CD4-positive, alpha-beta memory T cell (primary cell): ENCODE measurements around the gene CBLC. TPM values are rescaled to one million over a fixed set of nuclear protein-coding genes. Genes with fewer than 3 reads are reported as not detected.

ENCODE experiments used
- CTCF ChIA-PET: fragments of 350-600 bp; sonication (Branson Sonifier 250); formaldehyde crosslinking; loops from one replicate; lab custom pipeline; 2021; ENCODE audit warnings: inconsistent platforms; ENCODE audit not compliant: partially characterized antibody; lab: Charles Lee
- POLR2A ChIA-PET: fragments of 350-600 bp; sonication (Branson Sonifier 250); formaldehyde crosslinking; loops from one replicate; lab custom pipeline; 2021; ENCODE audit not compliant: partially characterized antibody; lab: Charles Lee
- DNase-seq, 5 donors: peaks; one replicate each; pipeline versions ENCODE4 v3.0.0 to v3.0.0-alpha.2; 2020 to 2022; ENCODE audit warnings: mixed read lengths in 1 of 5
- H3K27ac ChIP-seq: one replicate; pipeline ENCODE4 v1.7.0; 2013; ENCODE audit warnings: low read depth, low read length
- H3K27me3 ChIP-seq: 2 replicates; pipeline ENCODE4 v1.7.0; 2013; ENCODE audit warnings: mild to moderate bottlenecking, low read length, moderate library complexity; ENCODE audit not compliant: insufficient read depth
- H3K36me3 ChIP-seq: 2 replicates; pipeline ENCODE4 v1.7.0; 2013; ENCODE audit warnings: mild to moderate bottlenecking, low read length, moderate library complexity; ENCODE audit not compliant: insufficient read depth
- H3K4me1 ChIP-seq: 2 replicates; pipeline ENCODE4 v1.7.0; 2013; ENCODE audit warnings: mild to moderate bottlenecking, low read length, moderate library complexity; ENCODE audit not compliant: insufficient read depth
- H3K4me3 ChIP-seq, 2 donors: one replicate each; pipeline ENCODE4 v1.7.0; 2013; ENCODE audit warnings: low read length in 2 of 2, mild to moderate bottlenecking in 1 of 2
- H3K9me3 ChIP-seq, 2 donors: one replicate each; pipeline ENCODE4 v1.7.0; 2013; ENCODE audit warnings: low read length in 2 of 2, control low read depth in 1 of 2; ENCODE audit not compliant: control insufficient read depth in 1 of 2
- H3K27ac Mint-ChIP-seq, 7 donors: one replicate each; pipeline ENCODE4 v1.8.0; 2020 to 2021; ENCODE audit warnings: mixed read lengths in 7 of 7, mild to moderate bottlenecking in 6 of 7, inconsistent platforms in 3 of 7, moderate library complexity in 3 of 7
- H3K27me3 Mint-ChIP-seq, 2 donors: one replicate each; pipeline ENCODE4 v1.8.0; 2020 to 2021; ENCODE audit warnings: mixed read lengths in 2 of 2
- H3K36me3 Mint-ChIP-seq, 2 donors: one replicate each; pipeline ENCODE4 v1.8.0; 2020 to 2021; ENCODE audit warnings: mixed read lengths in 2 of 2, inconsistent platforms in 1 of 2, mild to moderate bottlenecking in 1 of 2
- H3K4me1 Mint-ChIP-seq, 4 donors: one replicate each; pipeline ENCODE4 v1.8.0; 2020 to 2021; ENCODE audit warnings: mixed read lengths in 4 of 4, mild to moderate bottlenecking in 1 of 4
- H3K4me3 Mint-ChIP-seq, 8 donors: one replicate each; pipeline ENCODE4 v1.8.0; 2020 to 2021; ENCODE audit warnings: mixed read lengths in 8 of 8, mild to moderate bottlenecking in 7 of 8, moderate library complexity in 6 of 8, inconsistent platforms in 3 of 8
- H3K9me3 Mint-ChIP-seq, 8 donors: one replicate each; pipeline ENCODE4 v1.8.0; 2020 to 2021; ENCODE audit warnings: mixed read lengths in 8 of 8, mild to moderate bottlenecking in 5 of 8, inconsistent platforms in 3 of 8, moderate library complexity in 1 of 8
- intact Hi-C: fragments of 100-400 bp; cut with micrococcal nuclease; formaldehyde crosslinking; loops from one replicate; pipeline ENCODE4 v1.15.1; 2023
- polyA plus RNA-seq, 2 donors: library from polyadenylated mRNA; unstranded; fragments of 300-500 nt; fragmentation: Illumina TruSeq; gene quantifications; one replicate each; pipeline ENCODE4 v1.2.3, GENCODE V29; 2021
- total RNA-seq, 2 experiments: library from RNA; stranded (reverse); gene quantifications; one replicate each; pipeline ENCODE4 v1.2.3, GENCODE V29; 2021

Gene CBLC
- total and polyA plus RNA-seq, 4 experiments from 2014 or later: not detected

DNA sequence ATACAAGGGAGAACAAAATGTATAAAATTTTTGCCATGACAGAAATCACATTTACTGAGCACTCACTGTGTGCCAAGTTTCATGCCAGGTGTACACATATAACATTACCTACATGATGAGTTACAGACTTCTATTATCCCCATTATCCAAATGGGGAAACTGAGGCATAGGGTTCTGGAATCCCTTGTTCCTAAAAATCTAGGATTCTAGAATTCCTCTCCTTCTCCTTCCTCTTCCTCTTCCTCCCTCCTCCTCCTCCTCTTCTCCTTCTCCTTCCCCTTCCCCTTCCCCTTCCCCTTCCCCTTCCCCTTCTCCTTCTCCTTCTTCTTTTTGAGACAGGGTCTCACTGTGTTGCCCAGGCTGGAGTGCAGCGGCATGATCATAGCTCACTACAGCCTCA is 43.3 kb upstream of the CBLC start:
- intact Hi-C loops: no loop called here
- no peaks in the 10 kb centered on the region for H3K9me3 ChIP-seq
- H3K27ac ChIP-seq: no peak overlapping the region
- H3K27me3 ChIP-seq: no peaks in the 10 kb centered on the region
- Mint-ChIP-seq H3K27me3 (no peaks in the 10 kb centered on the region), H3K4me3 (no peak overlapping the region), H3K27ac (no peak overlapping the region), H3K4me1 (peaks cover 0 to 2% (median under 1%) of the 10 kb centered on the region in 4 donors), H3K9me3 (no peaks in the 10 kb centered on the region), H3K36me3 (no peaks in the 10 kb centered on the region)
- no peak overlapping the region for H3K4me3 ChIP-seq
- CTCF ChIA-PET: interaction anchor here (2.1 to 15.5 kb wide), 2 partner anchors 11 to 35 kb away, joined by 15 to 545 read pairs; no protein-coding TSS in a partner anchor
- no peak for DNase-seq
- no peaks in the 10 kb centered on the region for H3K4me1 ChIP-seq
- H3K36me3 ChIP-seq: no peaks in the 10 kb centered on the region
- POLR2A ChIA-PET: no interaction called here

- Histone ChIP-seq H3K4me1 (no peaks in the 10 kb centered on the region), H3K36me3 (no peaks in the 10 kb centered on the region), H3K4me3 (no peak overlapping the region), H3K27me3 (no peaks in the 10 kb centered on the region), H3K27ac (no peak overlapping the region), H3K9me3 (no peaks in the 10 kb centered on the region)
- DNase-seq: no peak
- no peaks in the 10 kb centered on the region for H3K27me3 Mint-ChIP-seq
- intact Hi-C loops: no loop called here
- POLR2A ChIA-PET: no interaction called here
- H3K4me1 Mint-ChIP-seq: peaks cover 0 to 2% (median under 1%) of the 10 kb centered on the region in 4 donors
- H3K36me3 Mint-ChIP-seq: no peaks in the 10 kb centered on the region
- no peak overlapping the region for H3K27ac Mint-ChIP-seq
- CTCF ChIA-PET: no interaction called here
- no peaks in the 10 kb centered on the region for H3K9me3 Mint-ChIP-seq
- H3K4me3 Mint-ChIP-seq: no peak overlapping the region
These were observed 42.7 kb upstream of the CBLC start for GRCh38 chr19:44735011-44735410.

DNA sequence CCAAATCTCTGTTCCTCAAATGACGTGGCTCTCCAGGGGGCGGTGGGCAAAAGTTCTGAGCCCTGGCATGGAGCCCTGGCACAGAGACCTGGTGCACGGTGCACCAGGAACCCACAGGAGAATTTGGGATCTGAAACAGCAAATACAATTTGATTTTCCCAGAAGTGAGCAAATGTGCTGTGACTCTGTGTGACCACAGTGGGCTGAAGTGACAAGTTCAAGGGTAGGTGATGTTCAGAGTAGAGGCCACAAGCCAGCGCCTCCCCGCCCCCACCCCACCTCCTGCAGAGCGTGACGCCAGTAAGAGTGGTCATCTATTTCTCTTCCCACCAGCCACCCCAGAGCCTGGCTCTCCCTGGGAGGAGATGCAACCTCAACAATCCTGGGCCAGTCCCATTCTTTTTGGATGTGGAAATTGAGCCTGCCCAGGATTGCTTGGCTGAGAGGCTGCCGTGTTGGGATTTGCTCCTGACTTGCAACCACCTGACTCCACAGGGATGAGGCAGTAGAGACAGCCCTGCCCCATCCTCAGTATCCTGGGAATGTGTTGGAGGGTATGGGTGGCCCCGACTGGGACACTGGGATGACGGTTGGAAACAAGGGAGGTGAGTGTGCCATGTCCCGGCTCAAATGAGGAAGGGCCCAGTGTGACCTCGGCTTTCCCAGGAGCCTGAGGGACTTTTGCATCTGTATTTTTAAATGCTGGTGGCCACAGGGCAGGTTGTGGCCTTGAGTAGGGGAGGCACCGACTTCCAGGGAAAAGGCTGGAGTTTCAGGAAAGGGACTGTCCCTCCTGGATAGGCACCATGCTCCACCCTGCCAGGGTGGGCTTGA is 40.2 kb upstream of the CBLC start:
- intact Hi-C loops: no loop called here
- Histone ChIP-seq H3K27ac (no peak overlapping the region), H3K9me3 (no peaks in the 10 kb centered on the region), H3K36me3 (no peaks in the 10 kb centered on the region), H3K4me1 (no peaks in the 10 kb centered on the region), H3K27me3 (no peaks in the 10 kb centered on the region), H3K4me3 (no peak overlapping the region)
- no peak overlapping the region for H3K4me3 Mint-ChIP-seq
- ChIA-PET POLR2A (no interaction called here), CTCF (interaction anchor here (0.7 kb wide), 1 partner anchor 13 kb away, joined by 3 read pairs; no protein-coding TSS in a partner anchor)
- no peaks in the 10 kb centered on the region for H3K36me3 Mint-ChIP-seq
- H3K4me1 Mint-ChIP-seq: peaks cover 0 to 7% (median 4%) of the 10 kb centered on the region in 4 donors
- H3K27ac Mint-ChIP-seq: peak overlapping the region in 1 of 7 donors; percentile 25
- H3K27me3 Mint-ChIP-seq: no peaks in the 10 kb centered on the region
- no peak for DNase-seq
- H3K9me3 Mint-ChIP-seq: no peaks in the 10 kb centered on the region

DNA sequence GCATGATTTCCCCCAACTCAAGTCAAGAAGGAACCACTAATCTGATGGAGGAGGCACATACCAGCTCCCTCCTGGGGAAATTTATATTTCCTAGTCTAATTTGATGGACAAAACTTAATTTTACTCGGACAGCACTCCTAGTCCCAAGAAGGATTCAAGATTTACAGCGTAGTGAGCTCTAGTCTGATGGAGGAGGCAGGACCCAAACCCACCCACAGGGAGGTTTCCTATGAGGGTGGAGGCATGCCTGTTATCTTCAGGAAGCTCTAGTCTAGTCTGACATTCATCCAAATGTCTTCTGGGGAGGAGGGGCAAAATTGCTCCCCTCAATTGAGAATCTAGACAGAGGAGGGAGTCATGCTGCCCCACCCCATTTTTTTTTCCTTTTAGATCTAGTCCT is 39.6 kb upstream of the CBLC start:
- Mint-ChIP-seq H3K4me1 (peaks cover 2 to 14% (median 6%) of the 10 kb centered on the region in 4 donors), H3K27ac (peak overlapping the region in 1 of 7 donors; percentile 22), H3K9me3 (no peaks in the 10 kb centered on the region), H3K27me3 (no peaks in the 10 kb centered on the region), H3K36me3 (no peaks in the 10 kb centered on the region), H3K4me3 (no peak overlapping the region)
- H3K9me3 ChIP-seq: no peaks in the 10 kb centered on the region
- ChIA-PET CTCF (interaction anchor here (0.7 kb wide), 1 partner anchor 14 kb away, joined by 3 read pairs; no protein-coding TSS in a partner anchor), POLR2A (no interaction called here)
- intact Hi-C loops: no loop called here
- H3K4me1 ChIP-seq: no peaks in the 10 kb centered on the region
- no peak overlapping the region for H3K27ac ChIP-seq
- H3K36me3 ChIP-seq: no peaks in the 10 kb centered on the region
- no peaks in the 10 kb centered on the region for H3K27me3 ChIP-seq
- no peak for DNase-seq
- no peak overlapping the region for H3K4me3 ChIP-seq

DNA sequence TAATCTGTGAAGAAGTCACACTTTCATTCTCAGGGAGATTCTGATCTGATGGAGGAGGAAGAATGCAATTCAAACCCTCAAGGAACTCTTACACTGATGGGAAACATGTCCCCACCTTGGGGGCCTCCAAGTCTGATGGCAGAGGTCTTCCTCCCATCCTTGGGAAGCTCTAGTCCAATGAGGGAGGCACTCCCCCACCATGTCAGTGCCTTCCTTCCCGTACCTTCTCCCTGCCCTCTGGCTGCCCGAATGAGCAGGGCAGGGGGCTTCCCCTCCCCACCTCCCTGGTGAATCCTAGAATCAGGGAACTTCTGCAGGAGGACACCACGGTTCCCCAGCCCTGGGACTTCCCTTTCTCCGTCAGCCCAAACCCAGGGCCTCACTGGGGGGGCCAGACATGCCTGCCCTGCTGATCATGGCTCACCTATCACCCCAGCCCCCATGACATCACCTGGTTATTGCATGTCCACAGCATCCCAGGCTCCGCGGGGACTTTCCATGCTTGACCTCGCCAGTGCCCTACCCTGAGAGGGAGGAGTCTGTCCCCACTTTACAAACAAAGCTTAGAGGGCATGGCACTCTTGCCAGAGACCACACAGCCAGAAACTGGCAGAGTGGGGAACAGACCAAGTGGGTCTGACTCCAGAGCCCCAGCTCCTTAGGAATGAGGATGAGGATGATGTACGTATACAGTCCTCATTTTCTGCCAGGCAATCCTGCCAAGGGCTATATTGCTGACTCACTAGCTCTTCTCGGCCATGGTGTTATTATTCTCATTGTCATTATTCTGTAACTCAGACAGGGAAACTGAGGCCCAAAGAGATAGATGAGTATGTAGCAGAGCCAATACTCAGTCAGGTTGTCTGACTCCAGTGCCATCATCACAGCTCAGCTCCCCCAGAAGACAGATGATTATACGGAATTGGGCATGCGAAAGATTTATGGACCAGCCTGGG is 38.8 kb upstream of the CBLC start:
- POLR2A ChIA-PET: interaction anchor here (1.1 kb wide), 1 partner anchor 14 kb away, joined by 3 read pairs; no protein-coding TSS in a partner anchor
- H3K27ac Mint-ChIP-seq: peak overlapping the region in 1 of 7 donors; percentile 22

GRCh38 chr19:44740351-44740824 is 37.3 kb upstream of the CBLC start:
- H3K27ac ChIP-seq: no peak overlapping the region
- Mint-ChIP-seq H3K27ac (peak overlapping the region in 1 of 7 donors; percentile 72), H3K4me3 (no peak overlapping the region), H3K27me3 (no peaks in the 10 kb centered on the region), H3K36me3 (no peaks in the 10 kb centered on the region), H3K9me3 (no peaks in the 10 kb centered on the region), H3K4me1 (peaks cover 2 to 15% (median 5%) of the 10 kb centered on the region in 4 donors)
- no peaks in the 10 kb centered on the region for H3K27me3 ChIP-seq
- H3K4me1 ChIP-seq: no peaks in the 10 kb centered on the region
- intact Hi-C loops: no loop called here
- no peaks in the 10 kb centered on the region for H3K9me3 ChIP-seq
- CTCF ChIA-PET: interaction anchor here (1.0 to 5.5 kb wide), 2 partner anchors 16 to 43 kb away, joined by 3 to 20 read pairs; no protein-coding TSS in a partner anchor
- no peak overlapping the region for H3K4me3 ChIP-seq
- no peak for DNase-seq
- no peaks in the 10 kb centered on the region for H3K36me3 ChIP-seq
- POLR2A ChIA-PET: interaction anchor here (1.1 kb wide), 1 partner anchor 13 kb away, joined by 3 read pairs; no protein-coding TSS in a partner anchor

More for the DNA sequence above, 38.8 kb upstream of the CBLC start:
- Histone ChIP-seq H3K4me3 (no peak overlapping the region), H3K27ac (no peak overlapping the region), H3K9me3 (no peaks in the 10 kb centered on the region), H3K36me3 (no peaks in the 10 kb centered on the region), H3K4me1 (no peaks in the 10 kb centered on the region), H3K27me3 (no peaks in the 10 kb centered on the region)
- Mint-ChIP-seq H3K27me3 (no peaks in the 10 kb centered on the region), H3K4me1 (peaks cover 2 to 15% (median 6%) of the 10 kb centered on the region in 4 donors), H3K9me3 (no peaks in the 10 kb centered on the region), H3K36me3 (no peaks in the 10 kb centered on the region), H3K4me3 (no peak overlapping the region)
- no peak for DNase-seq
- intact Hi-C loops: no loop called here
- CTCF ChIA-PET: interaction anchor here (1.0 to 1.4 kb wide), 2 partner anchors 15 to 44 kb away, joined by 3 to 4 read pairs; no protein-coding TSS in a partner anchor
